H1 (cell line): ENCODE results near the gene PEX5L. TPM values are rescaled to one million over a fixed set of nuclear protein-coding genes. Genes with fewer than 3 reads are reported as not detected.

Experiments
- NANOG ChIP-seq: IDR thresholded peaks from 2 replicates; pipeline ENCODE4 v1.6.1; 2011; ENCODE audit warnings: low read length, low read depth, mild to moderate bottlenecking, inconsistent platforms; ENCODE audit not compliant: insufficient read depth, poor library complexity, severe bottlenecking
- polyA plus RNA-seq, 7 experiments: library from polyadenylated mRNA; depleted of rRNA in 3 of 7; stranded (reverse) in 5 of 7; unstranded in 2 of 7; fragments of >200 nt in 5 of 7; fragments of 200-250 nt in 2 of 7; gene quantifications; 1 replicate in 5 of 7; 2 replicates in 1 of 7; 4 replicates in 1 of 7; pipeline versions ENCODE4 v1.2.1 to v1.2.3, GENCODE V29; 2011 to 2013; ENCODE audit warnings: missing spikeins in 2 of 7, mixed read lengths in 2 of 7
- total RNA-seq: library from RNA; stranded (reverse); fragmentation: NEBNext Ultra II Directional; extraction: Animal tissue kit (Norgen Biotek cat#: 25700); gene quantifications from 2 replicates; pipeline ENCODE4 v1.2.1, GENCODE V29; 2021
- TF ChIP-seq, protein P1 (sequence below): IDR thresholded peaks from 2 replicates; pipeline ENCODE4 v1.6.1; 2011; ENCODE audit warnings: low read depth, mild to moderate bottlenecking, low read length; ENCODE audit not compliant: insufficient read depth

The PEX5L gene
- total and polyA plus RNA-seq, 2 of the 8 experiments (the other 6 are each of a cell fraction or from before 2014, with no cell fraction given) = 0.80 to 4.2 TPM

DNA sequence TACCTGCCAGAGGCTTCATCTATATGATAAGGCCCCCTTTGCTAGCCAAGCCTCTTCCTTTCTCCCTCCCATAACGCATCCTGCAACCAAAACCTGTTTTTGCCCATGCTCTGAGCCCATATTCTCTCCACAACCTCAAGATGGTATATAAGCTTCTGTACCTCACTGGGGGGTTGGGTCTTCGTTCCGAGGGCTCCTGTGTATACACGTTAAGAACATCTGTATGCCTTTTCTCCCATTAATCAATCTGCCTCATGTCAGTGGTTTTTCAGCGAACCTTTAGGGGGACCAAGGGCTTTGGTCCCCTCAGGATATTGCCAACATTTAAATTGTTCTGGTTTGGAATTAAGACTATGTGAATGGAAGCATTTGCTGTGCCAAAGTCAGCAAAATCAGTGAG, 168.0 kb downstream of the PEX5L start (continued):
- no peak for TF ChIP-seq NANOG
- TF ChIP-seq, protein P1, sequence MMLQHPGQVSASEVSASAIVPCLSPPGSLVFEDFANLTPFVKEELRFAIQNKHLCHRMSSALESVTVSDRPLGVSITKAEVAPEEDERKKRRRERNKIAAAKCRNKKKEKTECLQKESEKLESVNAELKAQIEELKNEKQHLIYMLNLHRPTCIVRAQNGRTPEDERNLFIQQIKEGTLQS = no peak
